HG03558 (cell line): ENCODE data around the gene CAMK2G.
"Not testable (repeated sequence)": the region's sequence is repeated elsewhere in the genome, so short reads cannot be mapped to it uniquely, and the experiment has no call there.

Experiments used
- ATAC-seq: cut with Tn5 transposase; IDR thresholded peaks from one replicate; pipeline ENCODE4 v1.9.1; 2021; ENCODE audit warnings: moderate number of reproducible peaks; ENCODE audit not compliant: unreplicated experiment; ENCODE audit errors: extremely low read depth

Gene CAMK2G

GRCh38 chr10:73874267-73875138, at the start of gene CAMK2G:
TSS of gene CAMK2G (minus strand) at chr10:73874555. CDS start at chr10:73874461, 94 bp downstream.
- ATAC-seq, result no peak

- no peak for ATAC-seq
Measured at GRCh38 chr10:73922864-73923133, 48.4 kb upstream of the CAMK2G start.

DNA sequence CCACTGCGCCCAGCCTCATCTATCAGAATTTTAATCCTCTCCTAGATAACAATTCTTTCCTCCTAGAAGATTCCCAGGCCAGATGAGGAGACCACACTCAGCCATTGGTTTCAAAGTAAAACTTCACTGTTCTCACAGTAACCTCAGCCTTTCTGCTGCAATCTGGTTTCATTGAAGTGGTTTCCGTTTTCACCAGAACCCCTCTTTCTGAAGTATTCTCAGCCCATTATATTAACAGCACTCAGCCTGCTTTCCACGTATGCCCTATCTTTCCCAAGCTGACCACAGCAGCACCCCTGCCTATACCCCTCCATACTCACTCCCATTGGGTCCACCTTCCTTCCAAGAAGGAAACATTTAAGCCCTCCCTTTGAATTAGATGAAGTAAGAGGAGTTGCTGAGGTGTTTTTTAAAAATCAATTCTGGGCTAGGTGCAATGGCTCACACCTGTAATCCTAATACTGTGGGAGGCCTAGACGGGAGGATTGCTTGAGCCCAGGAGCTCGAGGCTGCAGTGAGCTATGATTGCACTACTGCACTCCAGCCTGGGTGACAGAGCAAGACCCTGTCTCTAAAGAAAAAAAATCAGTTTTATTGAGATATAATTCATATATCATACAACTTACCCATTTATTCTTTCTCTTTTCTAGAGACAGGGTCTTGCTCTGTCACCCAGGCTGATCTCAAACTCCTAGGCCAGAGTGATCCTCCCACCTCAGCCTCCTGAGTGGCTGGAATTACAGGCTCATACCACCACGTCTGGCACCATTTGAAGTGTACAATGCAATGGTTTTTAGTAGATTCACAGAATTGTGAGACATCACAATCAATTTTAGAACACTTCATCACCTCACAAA, 47.9 kb upstream of the CAMK2G start:
- no peak for ATAC-seq

DNA sequence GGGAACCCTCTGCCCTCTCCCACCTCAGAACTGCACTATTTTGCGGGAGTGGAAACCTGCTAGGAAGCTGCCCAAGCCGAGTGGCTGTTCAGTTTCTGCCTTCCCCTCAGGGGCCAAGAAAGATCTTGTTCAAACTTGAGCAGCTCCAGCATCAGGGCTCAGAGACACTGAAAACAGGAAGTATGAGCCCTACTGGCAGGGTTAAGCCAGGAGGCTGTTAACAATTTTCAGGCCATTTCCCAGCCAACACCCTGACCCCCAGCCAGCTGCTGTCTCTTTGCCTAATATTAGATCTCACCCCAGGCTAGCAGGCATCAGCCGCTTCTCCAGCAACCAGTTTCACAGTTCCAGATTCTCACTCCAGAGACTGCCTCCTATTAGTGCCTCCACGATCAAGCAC, 45.7 kb upstream of the CAMK2G start:
- ATAC-seq, result no peak

DNA sequence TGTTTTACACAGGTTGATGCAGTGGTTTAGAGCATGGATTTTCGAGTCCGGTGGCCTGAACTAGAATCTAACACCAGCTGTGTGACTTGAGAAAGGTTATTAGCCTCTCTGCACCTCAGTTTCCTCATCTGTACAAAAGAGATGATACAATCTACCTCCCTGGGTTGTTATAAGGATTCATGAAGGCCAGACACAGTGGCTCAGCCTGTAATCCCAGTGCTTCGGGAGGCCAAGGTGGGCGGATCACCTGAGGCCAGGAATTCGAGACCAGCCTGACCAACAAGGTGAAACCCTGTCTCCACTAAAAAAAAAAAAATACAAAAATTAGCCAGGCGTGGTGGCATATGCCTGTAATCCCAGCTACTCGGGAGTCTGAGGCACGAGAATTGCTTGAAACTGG, 45.1 kb upstream of the CAMK2G start:
- ATAC-seq, result not testable (repeated sequence)

GRCh38 chr10:73917566-73918305, 43.4 kb upstream of the CAMK2G start:
- ATAC-seq, result no peak

- ATAC-seq, result no peak
Measured at GRCh38 chr10:73916761-73917470, 42.6 kb upstream of the CAMK2G start.

- ATAC-seq, result no peak
Measured at GRCh38 chr10:73915206-73915851, 41.0 kb upstream of the CAMK2G start.

DNA sequence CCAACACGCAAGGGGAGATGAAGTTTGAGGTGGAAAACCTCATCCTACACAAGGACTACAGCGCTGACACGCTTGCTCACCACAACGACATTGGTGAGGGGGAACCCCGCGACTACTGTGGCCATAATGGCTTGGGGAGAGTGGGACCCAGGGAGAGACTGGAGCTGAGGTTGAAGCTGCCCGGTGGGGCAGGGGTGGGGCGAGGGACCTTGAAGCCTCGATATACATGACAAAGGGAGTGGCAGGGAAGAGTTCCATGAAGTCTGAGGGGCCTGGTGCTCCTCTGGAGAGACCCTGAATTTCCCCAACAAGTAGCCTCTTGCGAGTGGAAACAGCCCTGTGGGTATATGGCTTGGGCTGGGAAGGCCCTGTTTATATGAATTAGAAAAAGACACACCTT, 39.7 kb upstream of the CAMK2G start:
- no peak for ATAC-seq

DNA sequence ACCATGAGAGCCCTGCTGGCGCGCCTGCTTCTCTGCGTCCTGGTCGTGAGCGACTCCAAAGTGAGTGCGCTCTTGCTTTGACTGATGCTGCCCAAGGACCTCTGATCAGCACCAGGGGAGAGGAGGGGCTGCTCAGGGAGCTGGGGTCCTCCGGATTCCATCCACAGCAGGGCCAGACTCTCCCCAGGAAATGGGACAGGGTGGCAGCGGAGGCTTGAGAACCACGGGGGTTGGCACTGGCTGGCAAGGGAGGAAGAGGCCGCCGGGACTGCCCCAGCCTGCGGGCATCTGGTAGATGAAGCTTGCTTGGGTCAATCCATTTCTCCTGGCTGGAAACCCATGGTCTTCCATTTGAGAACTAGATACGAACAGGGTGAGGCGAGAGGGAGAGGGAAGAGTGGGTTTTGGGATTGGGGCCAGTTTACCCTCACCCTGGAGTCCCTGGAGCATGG, 37.2 kb upstream of the CAMK2G start:
- no peak for ATAC-seq

DNA sequence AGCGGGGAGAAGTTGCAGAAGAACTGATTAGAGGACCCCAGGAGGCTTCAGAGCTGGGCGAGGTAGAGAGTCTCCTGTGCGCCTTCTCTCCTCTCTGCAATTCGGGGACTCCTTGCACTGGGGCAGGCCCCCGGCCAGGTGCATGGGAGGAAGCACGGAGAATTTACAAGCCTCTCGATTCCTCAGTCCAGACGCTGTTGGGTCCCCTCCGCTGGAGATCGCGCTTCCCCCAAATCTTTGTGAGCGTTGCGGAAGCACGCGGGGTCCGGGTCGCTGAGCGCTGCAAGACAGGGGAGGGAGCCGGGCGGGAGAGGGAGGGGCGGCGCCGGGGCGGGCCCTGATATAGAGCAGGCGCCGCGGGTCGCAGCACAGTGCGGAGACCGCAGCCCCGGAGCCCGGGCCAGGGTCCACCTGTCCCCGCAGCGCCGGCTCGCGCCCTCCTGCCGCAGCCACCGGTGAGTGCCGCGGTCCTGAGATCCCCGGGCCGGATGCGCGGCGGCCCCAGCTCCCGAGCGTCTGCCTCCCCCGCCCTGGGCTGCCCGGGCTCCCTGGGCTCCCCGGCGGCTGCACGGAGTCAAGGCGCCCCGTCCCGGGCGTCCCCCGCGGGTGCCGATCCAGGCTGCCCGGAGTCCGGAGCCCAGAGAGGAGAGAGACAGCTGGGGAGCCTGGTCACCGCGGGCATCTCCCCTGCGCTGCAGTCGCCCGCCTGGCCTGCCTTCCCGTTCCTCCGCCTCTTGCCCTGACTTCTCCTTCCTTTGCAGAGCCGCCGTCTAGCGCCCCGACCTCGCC, 36.6 kb upstream of the CAMK2G start, which contains the start of gene PLAU:
Gene PLAU (plus strand): TSS at position 369 of the 789 bp plus-strand sequence. CDS start 424 bp downstream, outside the sequence.
- no peak for ATAC-seq

- no peak for ATAC-seq
Measured at GRCh38 chr10:73910401-73910763, 36.0 kb upstream of the CAMK2G start.

GRCh38 chr10:73909540-73910115, 35.3 kb upstream of the CAMK2G start:
- no peak for ATAC-seq

DNA sequence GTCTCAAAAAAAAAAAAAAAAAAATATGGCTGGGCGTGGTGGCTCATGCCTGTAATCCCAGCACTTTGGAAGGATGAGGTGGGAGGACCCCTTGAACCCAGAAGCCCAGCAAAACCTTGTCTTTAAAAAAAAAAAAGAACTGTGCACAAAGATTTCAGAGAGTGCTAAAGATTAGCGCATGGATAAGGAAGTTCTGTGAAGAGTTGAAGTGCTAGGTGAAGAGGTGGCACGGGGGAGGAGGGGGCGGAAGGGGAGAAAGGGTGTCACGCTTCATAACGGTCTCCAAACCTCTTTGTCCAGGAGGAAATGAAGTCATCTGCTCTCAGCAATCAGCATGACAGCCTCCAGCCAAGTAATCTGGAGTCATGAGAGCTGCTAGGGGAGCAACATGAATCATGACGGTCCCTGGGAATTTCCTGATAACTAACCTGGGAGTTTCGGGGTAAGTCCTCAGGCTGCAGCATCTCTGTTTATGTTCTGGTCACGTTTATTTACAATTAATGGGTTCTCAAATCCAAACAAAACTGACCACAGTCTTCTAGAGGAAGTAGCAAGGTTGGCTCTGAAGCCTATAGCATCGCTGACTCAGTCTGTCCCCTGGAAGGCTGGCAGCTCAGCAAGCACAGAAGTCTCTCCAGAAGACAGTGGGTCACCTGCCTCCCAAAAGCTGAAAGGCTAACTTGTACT, 34.6 kb upstream of the CAMK2G start:
- ATAC-seq, result no peak

GRCh38 chr10:73907841-73908517, 33.6 kb upstream of the CAMK2G start:
- ATAC-seq, result no peak

GRCh38 chr10:73906524-73907447, 32.4 kb upstream of the CAMK2G start:
- no peak for ATAC-seq
